ENCODE measurements around the gene SPG7. TPM values are rescaled to one million over a fixed set of nuclear protein-coding genes. Genes with fewer than 3 reads are reported as not detected.

Gene SPG7
- 163 TPM for total RNA-seq

DNA sequence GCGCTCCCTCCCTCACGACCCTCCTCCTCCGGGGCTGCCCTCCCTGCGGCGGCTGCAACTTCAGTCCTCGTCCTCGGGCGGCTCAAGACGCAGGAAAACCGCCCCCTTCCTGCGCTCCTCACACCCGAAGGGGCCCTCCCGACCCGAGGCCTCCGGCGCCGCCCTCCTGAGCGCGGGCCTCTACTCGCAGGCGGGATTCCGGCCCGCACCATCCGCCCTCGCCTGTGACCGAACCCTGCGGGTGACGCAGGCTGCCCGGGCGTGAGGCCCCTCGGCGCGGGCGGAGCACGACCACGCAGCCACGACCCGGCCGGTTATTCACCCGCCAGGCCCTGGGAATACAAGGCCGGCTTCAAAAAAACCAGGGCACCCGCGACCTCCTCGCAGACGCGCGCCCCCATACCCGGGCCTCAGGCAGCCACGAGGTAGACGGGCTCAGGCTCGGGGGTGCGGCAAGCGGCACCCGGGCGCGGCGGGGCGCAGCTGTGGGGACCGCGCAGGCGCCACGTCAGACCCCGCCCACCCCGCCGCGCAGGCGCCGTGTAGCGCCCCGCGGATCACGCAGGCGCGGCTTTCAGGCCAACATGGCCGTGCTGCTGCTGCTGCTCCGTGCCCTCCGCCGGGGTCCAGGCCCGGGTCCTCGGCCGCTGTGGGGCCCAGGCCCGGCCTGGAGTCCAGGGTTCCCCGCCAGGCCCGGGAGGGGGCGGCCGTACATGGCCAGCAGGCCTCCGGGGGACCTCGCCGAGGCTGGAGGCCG is at the start of gene SPG7:
Gene SPG7, plus strand, starts transcription at position 570 of the 757 bp plus-strand sequence. Its CDS starts 15 bp downstream, at position 585.

GRCh38 chr16:89490439-89491237 is 17.6 kb upstream of the SPG7 start, which contains the start of gene ANKRD11:
ANKRD11 (minus strand) TSS chr16:89490561; CDS start chr16:89317019, 173,542 bp downstream.

GRCh38 chr16:89560378-89561141 is 52.4 kb downstream of the SPG7 start, which contains the start of gene RPL13:
RPL13 (plus strand) TSS chr16:89560682; CDS start chr16:89560960, 278 bp downstream.

GRCh38 chr16:89575247-89576152 is 67.3 kb downstream of the SPG7 start, which contains the start of gene CPNE7:
CPNE7 (plus strand) TSS chr16:89575758; CDS start chr16:89575898, 140 bp downstream.

Small RNA genes within 50 kb of the gene (small RNA-seq; reads per million reads assigned to genes)
- not detected for gene SNORD68 (ENCODE audit: low replicate concordance)

Other genes starting within 250 kb of the SPG7 start
- 82.9 TPM for gene ANKRD11, start 17.8 kb upstream of the SPG7 start, total RNA-seq
- gene RPL13, start 52.3 kb downstream of the SPG7 start, total RNA-seq: 1,500 TPM
- 13.5 TPM for gene CPNE7, start 67.4 kb downstream of the SPG7 start, total RNA-seq
- gene DPEP1, start 105.2 kb downstream of the SPG7 start, total RNA-seq: 4.1 TPM
- gene CHMP1A, start 149.3 kb downstream of the SPG7 start, total RNA-seq: 81.4 TPM
- gene SPATA33, start 149.4 kb downstream of the SPG7 start, total RNA-seq: 16.6 TPM
- 52.6 TPM for gene CDK10, start 178.3 kb downstream of the SPG7 start, total RNA-seq
- gene SPATA2L, start 193.3 kb downstream of the SPG7 start, total RNA-seq: 16.3 TPM
- 17.8 TPM for gene VPS9D1, start 212.5 kb downstream of the SPG7 start, total RNA-seq
- 38.2 TPM for gene ZNF276, start 213.1 kb downstream of the SPG7 start, total RNA-seq

Measured in parietal lobe (tissue), 2 donors.